ENCODE results near the gene COQ4. TPM values are rescaled to one million over a fixed set of nuclear protein-coding genes. Genes with fewer than 3 reads are reported as not detected.

The COQ4 gene
- total RNA-seq, 1 donor from 2014 or later = 16.8 TPM

- Mint-ChIP-seq H3K27ac (peak overlapping the region; percentile 97), H3K36me3 (peaks cover 12% of the 10 kb centered on the region), H3K9me3 (no peaks in the 10 kb centered on the region), H3K4me1 (peaks cover 67% of the 10 kb centered on the region), H3K27me3 (ENCODE audit: insufficient read depth, low read depth) (peaks cover 14% of the 10 kb centered on the region), H3K4me3 (peak overlapping the region; percentile 76)
- Histone ChIP-seq H2AFZ (replicated peaks) (no peak overlapping the region), H3K4me2 (peak overlapping the region; percentile 73), H3K27ac (no peak overlapping the region), H3K36me3 (no peaks in the 10 kb centered on the region), H4K20me1 (ENCODE audit: low read depth) (peaks cover 98% of the 10 kb centered on the region), H3K9ac (no peak overlapping the region), H3K4me1 (peaks cover 23% of the 10 kb centered on the region), H3F3A (ENCODE audit: low read depth) (peaks cover 23% of the 10 kb centered on the region), H3K27me3 (peaks cover 82% of the 10 kb centered on the region), H3K4me3 (no peak overlapping the region), H3K9me3 (ENCODE audit: low read depth) (no peaks in the 10 kb centered on the region), H3K79me2 (ENCODE audit: low read depth) (no peaks in the 10 kb centered on the region)
- no peak for TF ChIP-seq CTCF (IDR thresholded peaks at IDR 0.05)
- no peak for TF ChIP-seq EZH2 (IDR thresholded peaks at IDR 0.05)
- TF ChIP-seq EZH2phosphoT487 (IDR thresholded peaks at IDR 0.05) = no peak
- DNase-seq (ENCODE audit: low spot score) = no peak
Measured at GRCh38 chr9:128382261-128382660, 59.6 kb downstream of the COQ4 start.

- peaks cover 92% of the 10 kb centered on the region for H3K27me3 ChIP-seq
- no peak overlapping the region for H2AFZ ChIP-seq (replicated peaks)
- peak overlapping the region; percentile 76 for H3K4me3 Mint-ChIP-seq
- H3K36me3 Mint-ChIP-seq = peaks cover 19% of the 10 kb centered on the region
- H3K27ac Mint-ChIP-seq = peak overlapping the region; percentile 97
- H4K20me1 ChIP-seq (ENCODE audit: low read depth) = peaks cover 98% of the 10 kb centered on the region
- peak overlapping the region; percentile 73 for H3K4me2 ChIP-seq
- H3K9me3 ChIP-seq (ENCODE audit: low read depth) = no peaks in the 10 kb centered on the region
- peaks cover 23% of the 10 kb centered on the region for H3F3A ChIP-seq (ENCODE audit: low read depth)
- H3K36me3 ChIP-seq = no peaks in the 10 kb centered on the region
- H3K79me2 ChIP-seq (ENCODE audit: low read depth) = no peaks in the 10 kb centered on the region
- TF ChIP-seq EZH2 (IDR thresholded peaks at IDR 0.05) = peak; percentile 52
- TF ChIP-seq CTCF (IDR thresholded peaks at IDR 0.05) = no peak
- peak; percentile 43 for TF ChIP-seq EZH2phosphoT487 (IDR thresholded peaks at IDR 0.05)
- H3K4me1 ChIP-seq = peaks cover 23% of the 10 kb centered on the region
- H3K9me3 Mint-ChIP-seq = no peaks in the 10 kb centered on the region
- H3K9ac ChIP-seq = no peak overlapping the region
- peak; percentile 89 for DNase-seq (ENCODE audit: low spot score)
- peak overlapping the region; percentile 20 for H3K4me3 ChIP-seq
- H3K27ac ChIP-seq = no peak overlapping the region
- H3K27me3 Mint-ChIP-seq (ENCODE audit: insufficient read depth, low read depth) = peaks cover 17% of the 10 kb centered on the region
- H3K4me1 Mint-ChIP-seq = peaks cover 77% of the 10 kb centered on the region
Measured at GRCh38 chr9:128383007-128383753, 60.5 kb downstream of the COQ4 start.

Other genes starting within 250 kb of the COQ4 start
- gene PTGES2, start 195.1 kb upstream of the COQ4 start, total RNA-seq (ENCODE audit: low replicate concordance) = 25.7 and 61.2 TPM in 2 replicates
- not detected in 2 replicates for gene LCN2, start 173.4 kb upstream of the COQ4 start, total RNA-seq (ENCODE audit: low replicate concordance)
- 69.4 and 228 TPM in 2 replicates for gene BBLN, start 162.6 kb upstream of the COQ4 start, total RNA-seq (ENCODE audit: low replicate concordance)
- gene CIZ1, start 131.3 kb upstream of the COQ4 start, total RNA-seq (ENCODE audit: low replicate concordance) = 33.4 and 48.8 TPM in 2 replicates
- 30.1 and 52.7 TPM in 2 replicates for gene DNM1, start 119.5 kb upstream of the COQ4 start, total RNA-seq (ENCODE audit: low replicate concordance)
- gene GOLGA2, start 46.8 kb upstream of the COQ4 start, total RNA-seq (ENCODE audit: low replicate concordance) = 25.2 and 37.5 TPM in 2 replicates
- gene SWI5, start 46.6 kb upstream of the COQ4 start, total RNA-seq (ENCODE audit: low replicate concordance) = 15.0 and 21.5 TPM in 2 replicates
- gene TRUB2, start 392 bp upstream of the COQ4 start, total RNA-seq (ENCODE audit: low replicate concordance) = 8.3 and 9.2 TPM in 2 replicates
- gene SLC27A4, start 17.7 kb downstream of the COQ4 start, total RNA-seq (ENCODE audit: low replicate concordance) = 4.4 and 8.6 TPM in 2 replicates
- 10.3 and 21.7 TPM in 2 replicates for gene URM1, start 48.5 kb downstream of the COQ4 start, total RNA-seq (ENCODE audit: low replicate concordance)
- gene CERCAM, start 98.0 kb downstream of the COQ4 start, total RNA-seq (ENCODE audit: low replicate concordance) = 2.0 TPM in 1 of 2 replicates, not detected in the other
- 40.6 and 49.4 TPM in 2 replicates for gene ODF2, start 133.2 kb downstream of the COQ4 start, total RNA-seq (ENCODE audit: low replicate concordance)
- gene GLE1, start 181.9 kb downstream of the COQ4 start, total RNA-seq (ENCODE audit: low replicate concordance) = 22.7 and 26.3 TPM in 2 replicates
- 112 and 141 TPM in 2 replicates for gene SPTAN1, start 229.7 kb downstream of the COQ4 start, total RNA-seq (ENCODE audit: low replicate concordance)